ENCODE data around the gene PRPF31. TPM values are rescaled to one million over a fixed set of nuclear protein-coding genes. Genes with fewer than 3 reads are reported as not detected.
A peak's percentile ranks its signal among the peaks of the same experiment; 100 is the strongest.

The PRPF31 gene
- polyA plus RNA-seq, 1 donor from 2014 or later: 76.6 TPM

DNA sequence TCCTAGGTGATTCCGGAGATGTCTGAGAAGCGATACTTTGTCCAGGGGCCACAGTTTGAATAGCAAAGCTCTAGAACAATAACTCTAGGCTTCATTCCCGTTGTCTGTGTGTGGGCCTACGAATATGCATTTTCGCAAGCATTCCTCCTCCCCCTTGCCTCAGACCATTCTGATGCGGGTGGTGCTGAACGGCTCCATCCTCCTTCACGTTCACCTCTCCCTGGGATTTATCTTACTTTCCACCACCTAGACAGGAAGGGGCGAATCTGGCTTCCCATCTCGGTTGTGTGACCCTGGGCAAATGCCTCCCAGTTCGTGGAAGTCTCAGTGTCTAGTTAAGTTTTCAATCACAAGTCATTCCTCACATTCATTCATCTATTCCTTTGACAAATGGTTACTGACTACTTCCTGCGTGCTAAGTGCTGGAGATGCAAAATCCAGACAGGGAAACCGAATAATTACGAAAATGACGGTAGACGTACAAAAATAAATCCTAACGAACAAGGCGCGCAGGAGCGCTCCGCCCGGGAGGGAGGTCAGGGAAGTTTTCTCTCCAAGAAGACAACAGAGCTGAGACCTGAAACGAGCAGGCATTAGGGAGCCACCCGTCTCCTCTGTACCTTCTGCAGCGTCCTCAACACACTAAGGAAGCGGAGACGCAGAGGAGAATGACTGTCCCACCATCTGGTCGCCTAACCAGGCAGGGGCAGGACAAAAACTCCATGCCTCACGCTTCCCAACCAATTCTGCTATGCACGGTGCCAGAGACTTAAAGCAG is 20.7 kb downstream of the PRPF31 start:
- H3K9ac ChIP-seq (ENCODE audit: low read length): peak overlapping the region; percentile 30
- H3F3A ChIP-seq (ENCODE audit: insufficient read depth, low read length, poor library complexity, severe bottlenecking): no peaks in the 10 kb centered on the region
- TF ChIP-seq, protein P1, sequence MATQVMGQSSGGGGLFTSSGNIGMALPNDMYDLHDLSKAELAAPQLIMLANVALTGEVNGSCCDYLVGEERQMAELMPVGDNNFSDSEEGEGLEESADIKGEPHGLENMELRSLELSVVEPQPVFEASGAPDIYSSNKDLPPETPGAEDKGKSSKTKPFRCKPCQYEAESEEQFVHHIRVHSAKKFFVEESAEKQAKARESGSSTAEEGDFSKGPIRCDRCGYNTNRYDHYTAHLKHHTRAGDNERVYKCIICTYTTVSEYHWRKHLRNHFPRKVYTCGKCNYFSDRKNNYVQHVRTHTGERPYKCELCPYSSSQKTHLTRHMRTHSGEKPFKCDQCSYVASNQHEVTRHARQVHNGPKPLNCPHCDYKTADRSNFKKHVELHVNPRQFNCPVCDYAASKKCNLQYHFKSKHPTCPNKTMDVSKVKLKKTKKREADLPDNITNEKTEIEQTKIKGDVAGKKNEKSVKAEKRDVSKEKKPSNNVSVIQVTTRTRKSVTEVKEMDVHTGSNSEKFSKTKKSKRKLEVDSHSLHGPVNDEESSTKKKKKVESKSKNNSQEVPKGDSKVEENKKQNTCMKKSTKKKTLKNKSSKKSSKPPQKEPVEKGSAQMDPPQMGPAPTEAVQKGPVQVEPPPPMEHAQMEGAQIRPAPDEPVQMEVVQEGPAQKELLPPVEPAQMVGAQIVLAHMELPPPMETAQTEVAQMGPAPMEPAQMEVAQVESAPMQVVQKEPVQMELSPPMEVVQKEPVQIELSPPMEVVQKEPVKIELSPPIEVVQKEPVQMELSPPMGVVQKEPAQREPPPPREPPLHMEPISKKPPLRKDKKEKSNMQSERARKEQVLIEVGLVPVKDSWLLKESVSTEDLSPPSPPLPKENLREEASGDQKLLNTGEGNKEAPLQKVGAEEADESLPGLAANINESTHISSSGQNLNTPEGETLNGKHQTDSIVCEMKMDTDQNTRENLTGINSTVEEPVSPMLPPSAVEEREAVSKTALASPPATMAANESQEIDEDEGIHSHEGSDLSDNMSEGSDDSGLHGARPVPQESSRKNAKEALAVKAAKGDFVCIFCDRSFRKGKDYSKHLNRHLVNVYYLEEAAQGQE (IDR thresholded peaks at IDR 0.05; ENCODE audit: borderline replicate concordance): peak; percentile 16
- no peak for TF ChIP-seq SMC3 (conservative IDR thresholded peaks at IDR 0.05; ENCODE audit: poor library complexity)
- peak overlapping the region; percentile 80 for H3K4me2 ChIP-seq (ENCODE audit: low read length)
- no peaks in the 10 kb centered on the region for H3K36me3 ChIP-seq (ENCODE audit: insufficient read depth, low read length)
- no peaks in the 10 kb centered on the region for H3K27me3 ChIP-seq (ENCODE audit: insufficient read depth, low read depth, low read length)
- no peak overlapping the region for H3K27ac ChIP-seq (ENCODE audit: low read length)
- no peak overlapping the region for H2AFZ ChIP-seq (ENCODE audit: low read depth, low read length)
- H3K9me3 ChIP-seq (ENCODE audit: low read length): no peaks in the 10 kb centered on the region
- no peaks in the 10 kb centered on the region for H4K20me1 ChIP-seq (ENCODE audit: insufficient read depth)
- no peaks in the 10 kb centered on the region for H3K9me2 ChIP-seq (ENCODE audit: insufficient read depth, low read length)
- H3K4me3 ChIP-seq (ENCODE audit: low read length): peak overlapping the region; percentile 70
- peaks cover 32% of the 10 kb centered on the region for H3K79me2 ChIP-seq (replicated peaks; ENCODE audit: insufficient read depth, low read length)

DNA sequence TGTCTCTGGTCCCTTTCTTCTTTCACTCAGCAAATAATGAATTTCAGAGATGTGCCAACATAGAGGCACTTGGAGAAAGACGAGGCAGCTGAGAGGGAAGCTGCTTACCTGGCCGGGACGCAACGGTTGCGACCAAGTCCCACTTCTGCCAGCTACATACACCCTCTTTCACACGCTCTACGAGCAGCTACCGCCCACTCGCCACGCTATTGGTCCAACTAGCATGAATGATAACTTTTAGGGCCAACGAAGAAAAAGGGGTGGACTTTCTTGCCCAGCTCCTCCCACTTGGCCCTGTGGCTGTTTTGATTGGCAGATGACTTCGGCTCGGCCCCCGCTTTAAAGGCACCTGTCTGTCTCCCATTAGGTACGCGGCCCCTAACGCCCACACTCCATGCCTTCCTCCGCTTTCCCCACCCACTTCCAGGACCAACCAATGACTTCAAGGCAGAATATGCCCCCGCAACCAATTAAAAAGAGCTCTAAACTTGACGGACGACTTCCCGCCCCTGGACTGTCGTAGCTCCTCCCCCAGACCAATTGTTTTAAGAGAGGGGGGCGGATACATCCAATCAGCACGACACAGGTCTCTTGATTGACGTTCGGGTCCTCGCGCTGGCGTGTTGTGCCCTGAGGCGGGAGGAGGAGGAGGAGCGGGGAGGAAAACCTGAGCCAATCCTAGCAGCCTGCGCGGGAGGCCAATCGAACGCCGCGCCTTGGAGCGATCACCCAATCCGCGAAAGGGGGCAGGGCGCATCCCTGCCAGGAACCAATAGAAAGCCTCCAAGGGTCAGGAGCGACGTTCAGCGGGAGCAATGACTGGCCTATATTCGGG is 21.5 kb downstream of the PRPF31 start:
- H3K9ac ChIP-seq (ENCODE audit: low read length): peak overlapping the region; percentile 97
- H3K4me2 ChIP-seq (ENCODE audit: low read length): peak overlapping the region; percentile 80
- H3K9me3 ChIP-seq (ENCODE audit: low read length): no peaks in the 10 kb centered on the region
- H3F3A ChIP-seq (ENCODE audit: insufficient read depth, low read length, poor library complexity, severe bottlenecking): no peaks in the 10 kb centered on the region
- no peak overlapping the region for H2AFZ ChIP-seq (ENCODE audit: low read depth, low read length)
- peaks cover 34% of the 10 kb centered on the region for H3K79me2 ChIP-seq (replicated peaks; ENCODE audit: insufficient read depth, low read length)
- H3K27ac ChIP-seq (ENCODE audit: low read length): peak overlapping the region; percentile 83
- peak overlapping the region; percentile 92 for H3K4me3 ChIP-seq (ENCODE audit: low read length)
- H4K20me1 ChIP-seq (ENCODE audit: insufficient read depth): no peaks in the 10 kb centered on the region
- H3K36me3 ChIP-seq (ENCODE audit: insufficient read depth, low read length): no peaks in the 10 kb centered on the region
- H3K27me3 ChIP-seq (ENCODE audit: insufficient read depth, low read depth, low read length): no peaks in the 10 kb centered on the region
- H3K9me2 ChIP-seq (ENCODE audit: insufficient read depth, low read length): no peaks in the 10 kb centered on the region
- TF ChIP-seq, protein P1 (IDR thresholded peaks at IDR 0.05; ENCODE audit: borderline replicate concordance): peak; percentile 7
- no peak for TF ChIP-seq EZH2 (IDR thresholded peaks at IDR 0.05; ENCODE audit: borderline replicate concordance, insufficient read depth, low read length, poor library complexity, severe bottlenecking)
- TF ChIP-seq, protein P2, sequence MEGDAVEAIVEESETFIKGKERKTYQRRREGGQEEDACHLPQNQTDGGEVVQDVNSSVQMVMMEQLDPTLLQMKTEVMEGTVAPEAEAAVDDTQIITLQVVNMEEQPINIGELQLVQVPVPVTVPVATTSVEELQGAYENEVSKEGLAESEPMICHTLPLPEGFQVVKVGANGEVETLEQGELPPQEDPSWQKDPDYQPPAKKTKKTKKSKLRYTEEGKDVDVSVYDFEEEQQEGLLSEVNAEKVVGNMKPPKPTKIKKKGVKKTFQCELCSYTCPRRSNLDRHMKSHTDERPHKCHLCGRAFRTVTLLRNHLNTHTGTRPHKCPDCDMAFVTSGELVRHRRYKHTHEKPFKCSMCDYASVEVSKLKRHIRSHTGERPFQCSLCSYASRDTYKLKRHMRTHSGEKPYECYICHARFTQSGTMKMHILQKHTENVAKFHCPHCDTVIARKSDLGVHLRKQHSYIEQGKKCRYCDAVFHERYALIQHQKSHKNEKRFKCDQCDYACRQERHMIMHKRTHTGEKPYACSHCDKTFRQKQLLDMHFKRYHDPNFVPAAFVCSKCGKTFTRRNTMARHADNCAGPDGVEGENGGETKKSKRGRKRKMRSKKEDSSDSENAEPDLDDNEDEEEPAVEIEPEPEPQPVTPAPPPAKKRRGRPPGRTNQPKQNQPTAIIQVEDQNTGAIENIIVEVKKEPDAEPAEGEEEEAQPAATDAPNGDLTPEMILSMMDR (IDR thresholded peaks at IDR 0.05; ENCODE audit: poor library complexity, severe bottlenecking): no peak
- no peak for TF ChIP-seq TAF1 (IDR thresholded peaks at IDR 0.05; ENCODE audit: low read depth)
- TF ChIP-seq RAD21 (conservative IDR thresholded peaks at IDR 0.05): peak; percentile 45
- no peak for TF ChIP-seq POLR2AphosphoS5 (IDR thresholded peaks at IDR 0.05)
- TF ChIP-seq MXI1 (conservative IDR thresholded peaks at IDR 0.05; ENCODE audit: poor library complexity, severe bottlenecking): peak; percentile 78
- peak; percentile 64 for TF ChIP-seq SMC3 (conservative IDR thresholded peaks at IDR 0.05; ENCODE audit: poor library complexity)
- peak; percentile 94 for TF ChIP-seq EP300 (conservative IDR thresholded peaks at IDR 0.05; ENCODE audit: poor library complexity, severe bottlenecking)

All from neural cell (in vitro differentiated cells).